Mammary microvascular endothelial cell (primary cell): ENCODE data around the gene CMYA5. TPM values are rescaled to one million over a fixed set of nuclear protein-coding genes. Genes with fewer than 3 reads are reported as not detected.

Source experiments
- total RNA-seq: library from RNA; depleted of rRNA; stranded (reverse); fragments of >200 nt; gene quantifications from 2 replicates; pipeline ENCODE4 v1.2.3, GENCODE V29; 2015

CMYA5 gene
- total RNA-seq = under 0.01 TPM in 2 replicates

DNA sequence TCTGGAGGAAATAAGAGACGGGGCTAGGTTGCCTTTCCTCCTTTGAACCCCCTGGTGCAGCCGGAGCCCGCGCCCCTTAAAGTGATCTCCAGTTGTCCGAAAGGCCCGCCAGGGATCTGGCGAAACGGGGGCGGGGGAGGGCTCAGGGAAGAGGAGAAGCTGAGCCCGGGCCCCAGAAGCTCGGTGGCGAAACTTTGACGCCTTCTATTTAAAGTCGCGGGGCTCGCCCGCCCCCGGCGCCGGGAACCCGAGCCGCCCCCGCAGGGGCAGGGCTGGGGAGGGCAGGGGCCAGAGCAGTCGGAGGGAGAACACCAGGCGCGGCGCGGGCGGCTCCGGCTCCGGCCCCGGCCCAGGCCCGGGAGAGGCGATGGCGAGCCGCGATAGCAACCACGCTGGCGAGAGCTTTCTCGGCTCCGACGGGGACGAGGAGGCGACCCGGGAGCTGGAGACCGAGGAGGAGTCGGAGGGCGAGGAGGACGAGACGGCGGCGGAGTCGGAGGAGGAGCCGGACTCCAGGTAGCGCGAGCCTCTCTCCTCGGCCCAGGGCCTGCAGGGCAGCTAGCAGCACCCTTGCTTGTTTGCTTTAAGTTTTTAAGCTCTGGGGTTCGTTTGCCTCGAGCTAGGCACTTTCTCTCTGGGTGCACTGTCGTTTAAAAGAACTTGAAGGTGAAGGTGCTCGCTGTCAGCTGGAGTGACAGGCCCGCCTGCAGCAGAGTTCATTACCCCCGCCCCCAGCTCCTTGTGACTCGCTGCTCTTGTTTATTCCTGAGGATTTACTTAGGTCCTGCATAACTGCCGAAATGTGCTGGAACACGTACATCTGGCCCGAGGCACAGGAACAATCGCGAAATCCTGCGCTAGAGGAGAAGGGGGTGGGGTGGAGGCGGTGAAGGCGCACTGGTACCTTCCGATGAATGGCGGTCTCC, at the start of gene CMYA5:
TSS of gene CMYA5 (plus strand) at position 296 of the 926 bp plus-strand sequence. CDS start at position 368, 72 bp downstream.

Other genes with a start within 250 kb of the CMYA5 start
- gene HOMER1, start 175.7 kb upstream of the CMYA5 start, total RNA-seq = 1.6 and 1.8 TPM in 2 replicates
- gene TENT2, start 77.4 kb upstream of the CMYA5 start, total RNA-seq = 23.2 and 26.6 TPM in 2 replicates